Measurements from ENCODE around the gene KLRB1.

GRCh38 chr12:9598363-9598762 is 9.4 kb downstream of the KLRB1 start:
- TF ChIP-seq, protein P1, sequence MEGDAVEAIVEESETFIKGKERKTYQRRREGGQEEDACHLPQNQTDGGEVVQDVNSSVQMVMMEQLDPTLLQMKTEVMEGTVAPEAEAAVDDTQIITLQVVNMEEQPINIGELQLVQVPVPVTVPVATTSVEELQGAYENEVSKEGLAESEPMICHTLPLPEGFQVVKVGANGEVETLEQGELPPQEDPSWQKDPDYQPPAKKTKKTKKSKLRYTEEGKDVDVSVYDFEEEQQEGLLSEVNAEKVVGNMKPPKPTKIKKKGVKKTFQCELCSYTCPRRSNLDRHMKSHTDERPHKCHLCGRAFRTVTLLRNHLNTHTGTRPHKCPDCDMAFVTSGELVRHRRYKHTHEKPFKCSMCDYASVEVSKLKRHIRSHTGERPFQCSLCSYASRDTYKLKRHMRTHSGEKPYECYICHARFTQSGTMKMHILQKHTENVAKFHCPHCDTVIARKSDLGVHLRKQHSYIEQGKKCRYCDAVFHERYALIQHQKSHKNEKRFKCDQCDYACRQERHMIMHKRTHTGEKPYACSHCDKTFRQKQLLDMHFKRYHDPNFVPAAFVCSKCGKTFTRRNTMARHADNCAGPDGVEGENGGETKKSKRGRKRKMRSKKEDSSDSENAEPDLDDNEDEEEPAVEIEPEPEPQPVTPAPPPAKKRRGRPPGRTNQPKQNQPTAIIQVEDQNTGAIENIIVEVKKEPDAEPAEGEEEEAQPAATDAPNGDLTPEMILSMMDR (IDR thresholded peaks at IDR 0.05), result no peak
- TF ChIP-seq REST (IDR thresholded peaks at IDR 0.05; ENCODE audit: insufficient read depth in 1 of 2, low read depth in 2 of 2, low read length in 1 of 2), result no peak
- no peak for TF ChIP-seq SIN3A (IDR thresholded peaks at IDR 0.05; ENCODE audit: borderline replicate concordance, insufficient read depth, low read depth, low read length)

All from Panc1 (cell line).